A549 (cell line): ENCODE results near the gene BABAM2. TPM values are rescaled to one million over a fixed set of nuclear protein-coding genes. Genes with fewer than 3 reads are reported as not detected.

ENCODE experiments used
- ATAC-seq, 2 experiments: fragments of 200-7000 bp in 1 of 2; fragments of >200 bp in 1 of 2; cut with Nextera tagmentation in 1 of 2; cut with Tn5 transposase in 1 of 2; 3 replicates each; pipeline versions ENCODE4 v1.8.0 to v1.9.1; 2018 to 2020; ENCODE audit warnings: mild to moderate bottlenecking in 1 of 2, moderate library complexity in 1 of 2
- CTCF ChIA-PET: fragments of 300-600 bp; sonication (Branson Sonifier 250); formaldehyde crosslinking; extraction: SDS; loops from one replicate; lab custom pipeline; 2021; ENCODE audit warnings: antibody characterized with exemption, inconsistent platforms; lab: Yijun Ruan, JAX
- POLR2A ChIA-PET: fragments of 350-600 bp; formaldehyde crosslinking; extraction: SDS; loops from one replicate; lab custom pipeline; 2021; ENCODE audit warnings: antibody characterized with exemption, inconsistent platforms; lab: Yijun Ruan, JAX
- DNase-seq, 2 experiments: peaks; one replicate each; pipeline versions ENCODE4 v3.0.0 to v3.0.0-alpha.2; 2011 to 2016; ENCODE audit warnings: low read depth in 1 of 2, low spot score in 1 of 2
- FAIRE-seq: peaks from 2 replicates; lab custom pipeline; 2011; peaks lifted over from hg19 to GRCh38; lab: Jason Lieb, UNC
- H3K27ac ChIP-seq, 2 experiments: fragments of >200 bp; sonication (Bioruptor Twin); formaldehyde crosslinking; 3 replicates each; pipeline ENCODE4 v1.5.1; 2016 to 2017
- H3K4me1 ChIP-seq: fragments of >200 bp; sonication (Bioruptor Twin); formaldehyde crosslinking; 3 replicates; pipeline ENCODE4 v1.6.1; 2016
- H3K4me2 ChIP-seq: fragments of >200 bp; sonication (Bioruptor Twin); formaldehyde crosslinking; 3 replicates; pipeline ENCODE4 v1.6.1; 2016
- H3K4me3 ChIP-seq: fragments of >200 bp; sonication (Bioruptor Twin); formaldehyde crosslinking; 3 replicates; pipeline ENCODE4 v1.5.1; 2016
- H3K9me3 ChIP-seq: fragments of >200 bp; sonication (Bioruptor Twin); formaldehyde crosslinking; 3 replicates; pipeline ENCODE4 v1.6.1; 2016
- BHLHE40 ChIP-seq: IDR thresholded peaks from 2 replicates; pipeline ENCODE4 v1.6.1; 2012; ENCODE audit warnings: low read depth, low read length, inconsistent platforms
- E2F6 ChIP-seq: IDR thresholded peaks from 2 replicates; pipeline ENCODE4 v1.6.1; 2012; ENCODE audit warnings: low read depth, borderline replicate concordance
- ESRRA ChIP-seq: fragments of 150-350 bp; IDR thresholded peaks from 2 replicates; pipeline ENCODE4 v1.6.1; 2014; ENCODE audit warnings: mild to moderate bottlenecking, low read length, borderline replicate concordance
- FOSB ChIP-seq: fragments of 250-450 bp; sonication (Bioruptor Pico); IDR thresholded peaks from 2 replicates; pipeline ENCODE4 v1.5.0; 2020; ENCODE audit warnings: mild to moderate bottlenecking, moderate library complexity
- FOSL2 ChIP-seq, 2 experiments: fragments of 450-650 bp in 1 of 2; fragments of >200 bp in 1 of 2; sonication (Bioruptor Twin) in 1 of 2; formaldehyde crosslinking; IDR thresholded peaks; 2 replicates each; pipeline versions ENCODE4 v1.5.0 to v1.6.1; 2016 to 2020; ENCODE audit warnings: mild to moderate bottlenecking in 1 of 2, moderate library complexity in 1 of 2
- HMGXB4 ChIP-seq: fragments of 250-450 bp; sonication (Bioruptor Pico); IDR thresholded peaks from 2 replicates; pipeline ENCODE4 v1.5.0; 2021; ENCODE audit warnings: mild to moderate bottlenecking, moderate library complexity, borderline replicate concordance
- JUNB ChIP-seq: fragments of >200 bp; sonication (Bioruptor Twin); formaldehyde crosslinking; IDR thresholded peaks from 2 replicates; pipeline ENCODE4 v1.6.1; 2016
- KDM1A ChIP-seq: fragments of 200-600 bp; sonication (generic); IDR thresholded peaks from 2 replicates; pipeline ENCODE4 v1.6.1; 2016; ENCODE audit warnings: low read depth, mild to moderate bottlenecking
- KDM5A ChIP-seq: fragments of 200-600 bp; sonication (generic); IDR thresholded peaks from 2 replicates; pipeline ENCODE4 v1.6.1; 2016; ENCODE audit warnings: antibody characterized with exemption, mild to moderate bottlenecking
- MAFK ChIP-seq: fragments of 450-650 bp; IDR thresholded peaks from 2 replicates; pipeline ENCODE4 v1.6.1; 2014; ENCODE audit not compliant: partially characterized antibody
- MAX ChIP-seq: IDR thresholded peaks from 2 replicates; pipeline ENCODE4 v1.6.1; 2012
- NPAS2 ChIP-seq: fragments of 250-450 bp; sonication (Bioruptor Pico); IDR thresholded peaks from 2 replicates; pipeline ENCODE4 v1.8.0; 2022; ENCODE audit warnings: mild to moderate bottlenecking, moderate library complexity, borderline replicate concordance
- RARB ChIP-seq: fragments of 250-450 bp; sonication (Bioruptor Pico); IDR thresholded peaks from 2 replicates; pipeline ENCODE4 v1.8.0; 2021; ENCODE audit warnings: mild to moderate bottlenecking, moderate library complexity
- SREBF2 ChIP-seq: fragments of 450-650 bp; IDR thresholded peaks from 2 replicates; pipeline ENCODE4 v1.6.1; 2014; ENCODE audit warnings: mild to moderate bottlenecking, moderate library complexity
- TFCP2L1 ChIP-seq: fragments of 250-450 bp; sonication (Bioruptor Pico); IDR thresholded peaks from 2 replicates; pipeline ENCODE4 v1.5.0; 2021; ENCODE audit warnings: mild to moderate bottlenecking
- ZFP36 ChIP-seq: fragments of 450-650 bp; IDR thresholded peaks from 2 replicates; pipeline ENCODE4 v1.6.1; 2014; ENCODE audit warnings: borderline replicate concordance; ENCODE audit not compliant: partially characterized antibody
- WGBS: methylation state at CpG from one replicate; pipeline ENCODE4 v1.1.6; 2017; ENCODE audit errors: missing lambda C conversion rate; 5-methylcytosine and 5-hydroxymethylcytosine counted together
- polyA plus RNA-seq, 4 experiments: library from polyadenylated mRNA; depleted of rRNA in 3 of 4; stranded (reverse); fragments of >200 nt; fragmentation: RNase III in 1 of 4; extraction: RNeasy Plus Mini Kit Qiagen cat#74134 plus additional on column Dnase treatment in 1 of 4; gene quantifications; 2 replicates in 3 of 4; 3 replicates in 1 of 4; pipeline ENCODE4 v1.2.3, GENCODE V29; 2011 to 2017

Gene BABAM2
- polyA plus RNA-seq, 2 of the 4 experiments (the other 2 are of a cell fraction), result 53.7 to 78.4 TPM

GRCh38 chr2:27902098-27902497 lies 11.6 kb downstream of the BABAM2 start:
- ATAC-seq, result no peak
- peaks cover 24% of the 10 kb centered on the region; the same call in 2 of the 3 replicates for H3K4me1 ChIP-seq
- 75% methylated on average over 1 of the region's 1 CpG for WGBS
- ChIA-PET CTCF (interaction anchor here (0.6 kb wide), 1 partner anchor 14 kb away, joined by 3 read pairs; no protein-coding TSS in a partner anchor), POLR2A (no interaction called here)
- no peak for DNase-seq
- no peak overlapping the region for H3K4me2 ChIP-seq
- no peak for TF ChIP-seq FOSL2 (IDR thresholded peaks at IDR 0.05)
- peak; percentile 37; the same call in 1 of the 2 replicates for TF ChIP-seq FOSL2 (CRISPR knock-in tag; IDR thresholded peaks at IDR 0.05)
- no peak for TF ChIP-seq JUNB
- TF ChIP-seq FOSB (CRISPR knock-in tag), result no peak
- FAIRE-seq, result peak; percentile 88
- no peak overlapping the region for H3K27ac ChIP-seq
- H3K9me3 ChIP-seq, result no peaks in the 10 kb centered on the region
- no peak overlapping the region for H3K4me3 ChIP-seq

- FAIRE-seq (no peak), DNase-seq (no peak), ATAC-seq (no peak)
- Histone ChIP-seq H3K4me1 (peaks cover 33% of the 10 kb centered on the region), H3K9me3 (no peaks in the 10 kb centered on the region), H3K4me2 (no peak overlapping the region), H3K4me3 (no peak overlapping the region), H3K27ac (no peak overlapping the region; a peak in 2 of 6 replicates)
- 63% methylated on average over 2 of the region's 2 CpGs for WGBS
- ChIA-PET CTCF (interaction anchor here (0.6 kb wide), 1 partner anchor 976 kb away, joined by 3 read pairs; no protein-coding TSS in a partner anchor), POLR2A (no interaction called here)
- no peak for TF ChIP-seq KDM1A
- no peak for TF ChIP-seq ESRRA
- TF ChIP-seq RARB, result no peak
- no peak for TF ChIP-seq FOSL2 (IDR thresholded peaks at IDR 0.05)
- no peak for TF ChIP-seq FOSL2 (CRISPR knock-in tag; IDR thresholded peaks at IDR 0.05)
- TF ChIP-seq TFCP2L1 (CRISPR knock-in tag), result no peak
- no peak for TF ChIP-seq SREBF2
- no peak for TF ChIP-seq BHLHE40
- no peak for TF ChIP-seq KDM5A
- no peak for TF ChIP-seq NPAS2
Measured at GRCh38 chr2:27903018-27903417, 12.5 kb downstream of the BABAM2 start.

GRCh38 chr2:27903649-27904404 lies 13.3 kb downstream of the BABAM2 start:
- H3K9me3 ChIP-seq, result no peaks in the 10 kb centered on the region
- WGBS, result 86% methylated on average over 10 of the region's 10 CpGs
- CTCF ChIA-PET, result interaction anchor here (1.0 to 1.4 kb wide), 2 partner anchors 12 to 220 kb away, joined by 3 to 4 read pairs; no protein-coding TSS in a partner anchor
- H3K4me2 ChIP-seq, result 0 out of 3 replicates have a peak overlapping the region, but pooled peaks have one; percentile 4
- ATAC-seq, result peak; percentile 43 to 64; a peak in 3 of 6 replicates
- POLR2A ChIA-PET, result no interaction called here
- DNase-seq, result peak in 1 of 2 experiments; percentile 61
- H3K4me3 ChIP-seq, result no peak overlapping the region
- TF ChIP-seq ZFP36 (no peak), MAFK (peak; percentile 51), FOSL2 (IDR thresholded peaks at IDR 0.05) (no peak), FOSL2 (CRISPR knock-in tag; IDR thresholded peaks at IDR 0.05) (peak; percentile 73), HMGXB4 (CRISPR knock-in tag) (no peak), MAX (peak; percentile 70), E2F6 (peak; percentile 83)
- TF ChIP-seq, all 56 proteins: peak for 4
- peaks cover 33% of the 10 kb centered on the region for H3K4me1 ChIP-seq
- peak; percentile 46 for FAIRE-seq
- peak overlapping the region; percentile 7 to 12; a peak in 3 of 6 replicates for H3K27ac ChIP-seq
